C1 segment of cervical spinal cord (tissue), 14 donors: ENCODE data around the gene KIF24.
"Not testable (repeated sequence)": the region's sequence is repeated elsewhere in the genome, so short reads cannot be mapped to it uniquely, and the experiment has no call there.

Experiments
- DNase-seq, 14 donors: peaks; one replicate each; lab custom pipeline; 2025; lab: John Stamatoyannopoulos, UW

KIF24 gene

GRCh38 chr9:34363619-34364351, 34.7 kb upstream of the KIF24 start:
- no peak for DNase-seq

GRCh38 chr9:34362614-34363214, 33.6 kb upstream of the KIF24 start:
- DNase-seq = no peak

DNA sequence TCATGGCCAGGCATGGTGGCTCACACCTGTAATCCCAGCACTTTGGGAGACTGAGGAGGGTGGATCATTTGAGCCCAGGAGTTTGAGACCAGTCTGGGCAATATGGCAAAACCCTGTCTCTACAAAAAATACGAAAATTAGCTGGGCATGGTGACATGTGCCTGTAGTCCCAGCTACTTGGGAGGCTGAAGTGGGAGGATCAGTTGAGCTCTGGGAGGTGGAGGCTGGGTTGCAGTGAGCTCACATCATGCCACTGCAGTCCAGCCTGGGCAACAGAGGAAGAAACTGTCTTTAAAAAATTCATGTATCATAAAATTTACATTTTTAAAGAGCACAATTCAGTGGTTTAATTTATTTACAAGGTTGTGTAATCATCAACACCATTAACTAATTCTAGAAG, 23.9 kb upstream of the KIF24 start:
- not testable (repeated sequence) for DNase-seq

- not testable (repeated sequence) for DNase-seq
Observed at GRCh38 chr9:34352122-34352652, 23.1 kb upstream of the KIF24 start.

GRCh38 chr9:34349324-34349723, 20.3 kb upstream of the KIF24 start:
- no peak for DNase-seq

DNA sequence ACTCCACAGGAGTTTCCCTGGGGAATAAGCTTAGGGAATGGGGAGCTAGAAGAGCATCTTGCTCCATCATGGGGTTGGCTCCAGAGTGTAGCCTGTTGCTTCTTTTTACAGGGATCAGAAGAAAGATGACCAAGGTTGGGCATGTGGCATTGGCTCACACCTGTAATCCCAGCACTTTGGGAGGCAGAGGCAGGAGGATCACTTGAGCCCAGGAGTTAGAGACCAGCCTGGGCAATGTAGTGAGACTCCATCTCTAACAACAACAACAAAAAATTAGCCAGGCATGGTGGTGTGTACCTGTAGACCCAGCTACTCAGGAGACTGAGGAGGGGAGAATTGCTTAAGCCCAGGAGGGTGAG, 18.7 kb upstream of the KIF24 start:
- DNase-seq = no peak

DNA sequence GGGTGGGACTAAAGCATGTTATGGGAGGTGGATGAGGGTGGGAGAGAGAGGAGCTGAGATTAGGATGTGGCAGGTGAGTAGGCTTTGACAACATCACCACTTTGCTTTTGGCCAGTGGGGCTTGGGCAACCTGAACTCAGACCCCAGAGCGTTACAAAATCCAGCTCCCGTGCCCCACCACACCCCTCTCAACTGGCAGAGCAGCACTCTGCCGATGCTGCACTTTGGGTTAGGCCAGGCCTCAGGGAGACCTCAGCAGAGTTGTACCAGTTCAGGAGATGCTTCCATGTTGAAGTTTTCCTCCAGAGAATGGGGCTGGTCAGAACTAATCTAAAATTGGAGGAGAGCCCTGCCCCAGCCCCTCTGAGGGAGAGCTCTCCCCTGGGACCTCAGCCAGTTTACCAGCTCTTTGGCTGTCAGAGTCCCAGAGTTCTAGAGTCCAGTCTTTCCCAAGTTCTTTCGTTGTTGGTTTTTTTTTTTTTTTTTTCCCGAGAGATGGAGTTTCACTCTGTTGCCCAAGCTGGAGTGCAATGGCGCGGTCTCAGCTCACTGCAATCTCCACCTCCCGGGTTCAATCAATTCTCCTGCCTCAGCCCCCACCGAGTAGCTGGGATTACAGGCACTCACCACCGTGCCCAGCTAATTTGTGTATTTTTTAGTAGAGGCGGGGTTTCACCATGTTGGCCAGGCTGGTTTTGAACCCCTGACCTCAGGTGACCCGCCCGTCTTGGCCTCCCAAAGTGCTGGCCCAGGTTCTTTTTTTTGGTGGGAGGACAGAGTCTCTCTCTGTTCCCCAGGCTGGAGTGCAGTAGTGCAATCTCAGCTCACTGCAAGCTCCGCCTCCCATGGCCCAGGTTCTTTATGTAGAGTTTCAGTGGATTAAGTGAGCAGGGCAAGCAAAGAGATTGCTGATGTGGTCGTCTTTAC, 18.1 kb upstream of the KIF24 start:
- DNase-seq = no peak

DNA sequence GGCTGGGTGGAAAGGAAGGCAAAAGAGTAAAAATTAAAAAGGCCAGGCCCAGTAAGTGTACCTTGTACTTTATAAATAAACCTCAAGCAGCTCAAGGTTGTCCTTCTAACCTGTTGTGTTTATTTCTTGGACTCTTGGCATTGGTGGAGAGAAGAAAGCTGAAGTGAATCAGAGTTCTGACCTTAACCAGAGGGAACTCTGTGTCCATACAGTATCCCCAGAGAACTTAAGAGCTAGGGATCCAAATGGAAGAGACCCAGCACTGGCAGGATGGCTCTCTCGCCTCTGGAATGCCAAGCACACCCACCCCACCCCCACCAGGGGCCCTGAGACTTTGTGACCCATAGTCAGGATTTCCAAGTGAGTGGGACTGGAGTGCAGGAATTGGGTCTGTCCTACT, 14.5 kb upstream of the KIF24 start:
- DNase-seq = peak in 1 of 14 donors; percentile 23

DNA sequence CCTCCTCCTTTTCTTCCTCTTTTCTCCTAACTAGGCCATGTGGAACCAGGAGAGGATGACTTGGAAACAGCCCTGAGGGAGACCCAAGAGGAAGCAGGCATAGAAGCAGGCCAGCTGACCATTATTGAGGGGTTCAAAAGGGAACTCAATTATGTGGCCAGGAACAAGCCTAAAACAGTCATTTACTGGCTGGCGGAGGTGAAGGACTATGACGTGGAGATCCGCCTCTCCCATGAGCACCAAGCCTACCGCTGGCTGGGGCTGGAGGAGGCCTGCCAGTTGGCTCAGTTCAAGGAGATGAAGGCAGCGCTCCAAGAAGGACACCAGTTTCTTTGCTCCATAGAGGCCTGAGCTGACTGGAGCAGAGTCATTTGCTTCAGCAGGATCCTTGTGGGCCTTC, 14.0 kb upstream of the KIF24 start:
- peak in 9 of 14 donors; percentile 34 to 82 (median 68) for DNase-seq

- DNase-seq = no peak
Observed at GRCh38 chr9:34341659-34342295, 12.7 kb upstream of the KIF24 start.

- peak in 8 of 14 donors; percentile 32 to 90 (median 62) for DNase-seq
Observed at GRCh38 chr9:34338665-34339385, 9.8 kb upstream of the KIF24 start.

- not testable (repeated sequence) for DNase-seq
Observed at GRCh38 chr9:34338079-34338478, 9.0 kb upstream of the KIF24 start.

DNA sequence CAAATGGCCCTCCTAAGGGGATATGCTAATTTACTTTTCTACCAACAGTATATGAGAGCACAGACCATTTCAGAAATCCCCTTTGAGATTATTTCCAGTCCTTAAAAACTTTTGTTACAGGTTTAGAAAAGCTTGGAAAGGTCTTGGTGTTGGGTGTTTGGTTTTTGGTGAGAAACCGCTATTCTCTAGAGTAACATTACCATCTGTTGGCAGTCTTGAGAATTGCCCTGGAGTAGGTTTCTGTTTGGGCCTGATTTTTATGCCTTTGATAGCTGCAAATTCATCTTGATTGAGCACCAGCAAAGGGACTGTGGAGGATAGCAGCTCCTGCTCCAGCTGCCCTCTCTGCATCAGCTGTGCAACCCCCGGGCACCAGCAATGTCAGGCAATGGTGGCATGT, 8.3 kb upstream of the KIF24 start:
- DNase-seq = no peak

GRCh38 chr9:34335376-34335775, 6.3 kb upstream of the KIF24 start:
- DNase-seq = no peak

GRCh38 chr9:34334916-34335315, 5.8 kb upstream of the KIF24 start:
- DNase-seq = peak in 2 of 14 donors; percentile 57 to 64

GRCh38 chr9:34334337-34334824, 5.3 kb upstream of the KIF24 start:
- DNase-seq = peak in 12 of 14 donors; percentile 26 to 84 (median 66)

DNA sequence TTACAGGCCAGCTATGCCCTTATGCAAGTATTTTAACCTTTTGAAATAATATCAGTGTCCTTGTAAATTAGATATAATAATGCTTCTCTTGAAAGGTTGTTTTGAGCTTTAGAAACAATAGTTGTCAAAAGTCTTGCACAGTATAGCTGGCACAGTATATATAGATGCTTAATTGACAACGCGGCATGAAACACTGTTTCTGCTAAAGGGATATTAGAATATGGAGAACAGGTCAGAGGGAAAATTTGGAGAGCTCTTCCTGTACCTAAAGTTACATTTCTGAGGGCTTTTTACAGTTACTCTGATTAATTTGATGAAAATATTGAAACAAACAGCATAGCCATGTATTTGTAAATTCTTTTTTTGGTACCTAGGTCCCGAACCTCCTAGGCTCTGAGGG, 4.8 kb upstream of the KIF24 start:
- DNase-seq = no peak

DNA sequence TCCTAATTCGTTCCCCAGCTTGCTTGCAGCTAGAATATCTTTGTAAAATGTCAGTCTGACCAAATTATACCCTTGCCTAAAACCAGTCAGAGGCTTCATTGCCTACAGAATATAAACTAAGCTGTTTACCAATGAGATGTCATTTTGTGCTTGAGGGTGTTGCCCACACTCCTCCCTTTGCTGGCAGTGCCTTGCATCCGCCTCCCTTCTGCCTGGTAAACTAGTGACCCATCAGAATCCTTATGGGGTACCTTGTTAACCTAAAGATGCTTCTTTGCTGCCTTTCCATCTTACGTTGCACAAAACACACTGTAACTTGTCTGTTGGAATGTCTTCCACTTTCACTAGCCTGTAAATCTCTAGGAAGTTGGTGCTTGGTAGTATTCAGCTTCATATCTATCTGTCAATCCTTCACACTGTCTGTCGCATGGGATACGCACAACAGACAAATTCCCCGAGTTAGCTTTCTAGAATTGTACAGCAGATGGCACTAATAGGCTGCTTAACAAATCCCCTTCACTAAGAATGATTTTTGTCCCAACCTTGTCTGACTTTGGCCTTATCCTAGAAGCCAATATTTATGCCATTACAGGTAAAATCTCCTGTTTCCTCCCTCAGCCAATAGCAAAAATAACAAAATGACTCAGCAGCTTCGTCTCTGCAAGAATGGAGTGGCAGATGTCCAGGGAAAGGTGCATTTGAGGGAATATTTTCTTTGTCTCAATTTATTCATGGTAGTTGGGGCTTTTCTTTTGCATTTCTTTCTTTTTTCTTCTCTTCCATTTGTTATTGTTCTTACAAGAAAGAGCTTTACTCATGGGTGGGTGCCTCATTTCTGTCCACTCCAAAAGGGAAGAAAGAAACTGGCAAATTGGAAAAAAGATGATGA, 3.3 kb upstream of the KIF24 start:
- peak in 3 of 14 donors; percentile 11 to 50 (median 38) for DNase-seq

DNA sequence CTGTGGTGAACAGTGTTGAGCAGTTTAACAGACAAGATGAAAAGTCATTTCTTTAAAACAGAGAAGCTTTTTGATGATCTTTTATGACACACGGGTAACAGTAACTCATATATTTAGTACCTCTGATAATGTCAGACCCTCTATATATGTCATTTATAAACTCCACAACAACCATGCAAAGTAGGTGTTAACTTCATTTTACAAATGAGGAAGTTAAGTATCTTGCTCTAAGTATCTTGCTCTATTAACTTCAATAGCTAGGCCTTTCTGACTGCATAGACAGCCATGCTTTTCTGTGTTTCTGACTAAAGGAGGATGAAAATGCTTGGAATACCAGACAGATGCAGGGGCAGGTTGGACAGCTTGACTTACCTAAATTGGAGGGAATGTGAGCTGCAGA, 2.1 kb upstream of the KIF24 start:
- no peak for DNase-seq
